Measurements from ENCODE around the gene ABCC11.
"Not testable (repeated sequence)": the region's sequence is repeated elsewhere in the genome, so short reads cannot be mapped to it uniquely, and the experiment has no call there.

Gene ABCC11

DNA sequence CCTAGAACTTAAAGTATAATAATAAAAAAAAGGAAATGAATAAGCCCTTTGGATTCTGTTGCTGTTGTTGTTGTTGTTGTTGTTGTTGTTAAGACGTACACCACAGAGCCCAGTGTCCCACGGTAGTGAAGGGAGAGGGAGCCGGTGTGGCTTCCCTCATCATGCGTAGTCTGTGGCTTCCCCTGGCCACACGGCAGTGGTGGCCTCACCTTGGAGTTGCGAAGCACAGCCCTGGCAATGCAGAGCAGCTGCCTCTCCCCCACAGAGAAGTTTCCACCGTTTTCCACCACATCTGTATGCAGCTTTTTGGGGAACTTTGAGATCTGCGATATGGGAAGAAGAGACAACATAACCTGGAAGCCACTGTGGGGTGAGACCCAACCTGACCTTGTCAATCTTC is 77.4 kb downstream of the ABCC11 start:
- H3K9me3 ChIP-seq (replicated peaks in 1 of 2; ENCODE audit: control insufficient read depth in 2 of 2, insufficient read depth in 1 of 2, low read depth in 1 of 2, low read length in 2 of 2): no peaks in the 10 kb centered on the region
- H3K27me3 ChIP-seq (ENCODE audit: control insufficient read depth in 3 of 3, insufficient read depth in 3 of 3, low read depth in 1 of 3, low read length in 3 of 3): no peaks in the 10 kb centered on the region
- H3K23ac ChIP-seq (ENCODE audit: low read depth, low read length, poor library complexity): peak overlapping the region; percentile 39
- H3K14ac ChIP-seq (ENCODE audit: low read length): no peak overlapping the region
- no CpG with 5 or more reads among the region's 8 CpGs for WGBS, 2 donors (ENCODE audit: extremely low coverage in 2 of 2, insufficient read length in 2 of 2, insufficient replicate concordance in 1 of 2)
- H3K4ac ChIP-seq (ENCODE audit: low read length): no peak overlapping the region
- H2AFZ ChIP-seq (ENCODE audit: low read length): no peak overlapping the region
- no peak overlapping the region for H4K8ac ChIP-seq (ENCODE audit: low read depth, low read length)
- peaks cover 0 to 1% of the 10 kb centered on the region in 2 donors for H3K4me1 ChIP-seq (ENCODE audit: control insufficient read depth in 2 of 2, insufficient read depth in 1 of 2, low read depth in 1 of 2, low read length in 2 of 2)
- no peak overlapping the region for H4K91ac ChIP-seq (ENCODE audit: low read depth, low read length, poor library complexity)
- no peak overlapping the region for H3K4me2 ChIP-seq (ENCODE audit: insufficient read depth, low read length, poor library complexity, severe bottlenecking)
- peak overlapping the region; percentile 13 for H3K18ac ChIP-seq (ENCODE audit: low read length)
- H3K9ac ChIP-seq (ENCODE audit: low read depth, low read length, poor library complexity): no peak overlapping the region
- H2AK5ac ChIP-seq (ENCODE audit: low read depth, low read length): no peak overlapping the region
- no peak overlapping the region for H3K4me3 ChIP-seq (ENCODE audit: low read length in 2 of 2)
- no peak overlapping the region for H2BK120ac ChIP-seq (ENCODE audit: low read depth, low read length)
- no peak for DNase-seq (ENCODE audit: low spot score)
- H2BK5ac ChIP-seq (ENCODE audit: low read length): no peak overlapping the region
- no peak overlapping the region for H3K27ac ChIP-seq (replicated peaks; ENCODE audit: low read length)
- H2BK15ac ChIP-seq (ENCODE audit: low read length): no peak overlapping the region
- H2BK12ac ChIP-seq (ENCODE audit: low read length): no peak overlapping the region
- H3K36me3 ChIP-seq (replicated peaks in 1 of 2; ENCODE audit: control insufficient read depth in 2 of 2, insufficient read depth in 2 of 2, low read length in 2 of 2): no peaks in the 10 kb centered on the region
- H3K79me1 ChIP-seq (ENCODE audit: low read depth, low read length): no peaks in the 10 kb centered on the region

- no peaks in the 10 kb centered on the region for H3K9me3 ChIP-seq (replicated peaks in 1 of 2; ENCODE audit: control insufficient read depth in 2 of 2, insufficient read depth in 1 of 2, low read depth in 1 of 2, low read length in 2 of 2)
- no peak overlapping the region for H2BK5ac ChIP-seq (ENCODE audit: low read length)
- no CpG with 5 or more reads among the region's 1 CpG for WGBS, 2 donors (ENCODE audit: extremely low coverage in 2 of 2, insufficient read length in 2 of 2, insufficient replicate concordance in 1 of 2)
Measured at GRCh38 chr16:48168075-48168474, 79.3 kb downstream of the ABCC11 start.

DNA sequence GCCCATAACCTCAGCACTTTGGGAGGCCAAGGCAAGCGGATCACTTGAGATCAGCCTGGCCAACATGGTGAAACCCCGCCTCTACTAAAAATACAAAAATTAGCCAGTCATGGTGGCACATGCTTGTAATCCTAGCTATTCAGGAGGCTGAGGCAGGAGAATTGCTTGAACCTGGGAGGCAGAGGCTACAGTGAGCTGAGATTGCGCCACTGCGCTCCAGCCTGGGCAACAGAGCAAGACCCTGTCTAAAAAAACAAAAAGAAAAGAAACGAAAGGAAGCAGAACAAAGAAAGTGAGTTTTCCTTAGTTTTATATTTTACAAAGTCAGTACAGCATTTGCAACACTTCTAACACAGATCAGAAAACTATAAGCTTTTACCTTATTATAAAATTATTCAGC is 80.7 kb downstream of the ABCC11 start:
- WGBS, 2 donors (ENCODE audit: extremely low coverage in 2 of 2, insufficient read length in 2 of 2, insufficient replicate concordance in 1 of 2): no CpG with 5 or more reads among the region's 5 CpGs

More at GRCh38 chr16:48168075-48168474, 79.3 kb downstream of the ABCC11 start:
- Histone ChIP-seq H3K79me1 (ENCODE audit: low read depth, low read length) (no peaks in the 10 kb centered on the region), H3K27me3 (ENCODE audit: control insufficient read depth in 3 of 3, insufficient read depth in 3 of 3, low read depth in 1 of 3, low read length in 3 of 3) (no peaks in the 10 kb centered on the region), H3K4me2 (ENCODE audit: insufficient read depth, low read length, poor library complexity, severe bottlenecking) (no peak overlapping the region), H3K18ac (ENCODE audit: low read length) (no peak overlapping the region), H2AK5ac (ENCODE audit: low read depth, low read length) (no peak overlapping the region), H3K23ac (ENCODE audit: low read depth, low read length, poor library complexity) (no peak overlapping the region), H2BK12ac (ENCODE audit: low read length) (no peak overlapping the region), H3K36me3 (replicated peaks in 1 of 2; ENCODE audit: control insufficient read depth in 2 of 2, insufficient read depth in 2 of 2, low read length in 2 of 2) (no peaks in the 10 kb centered on the region), H2AFZ (ENCODE audit: low read length) (no peak overlapping the region), H3K9ac (ENCODE audit: low read depth, low read length, poor library complexity) (no peak overlapping the region), H3K27ac (replicated peaks; ENCODE audit: low read length) (no peak overlapping the region), H3K4me1 (ENCODE audit: control insufficient read depth in 2 of 2, insufficient read depth in 1 of 2, low read depth in 1 of 2, low read length in 2 of 2) (peaks cover 0 to 4% of the 10 kb centered on the region in 2 donors), H3K14ac (ENCODE audit: low read length) (no peak overlapping the region), H4K91ac (ENCODE audit: low read depth, low read length, poor library complexity) (no peak overlapping the region), H2BK15ac (ENCODE audit: low read length) (no peak overlapping the region), H2BK120ac (ENCODE audit: low read depth, low read length) (no peak overlapping the region), H3K4me3 (ENCODE audit: low read length in 2 of 2) (no peak overlapping the region), H4K8ac (ENCODE audit: low read depth, low read length) (no peak overlapping the region), H3K4ac (ENCODE audit: low read length) (no peak overlapping the region)
- no peak for DNase-seq (ENCODE audit: low spot score)

DNA sequence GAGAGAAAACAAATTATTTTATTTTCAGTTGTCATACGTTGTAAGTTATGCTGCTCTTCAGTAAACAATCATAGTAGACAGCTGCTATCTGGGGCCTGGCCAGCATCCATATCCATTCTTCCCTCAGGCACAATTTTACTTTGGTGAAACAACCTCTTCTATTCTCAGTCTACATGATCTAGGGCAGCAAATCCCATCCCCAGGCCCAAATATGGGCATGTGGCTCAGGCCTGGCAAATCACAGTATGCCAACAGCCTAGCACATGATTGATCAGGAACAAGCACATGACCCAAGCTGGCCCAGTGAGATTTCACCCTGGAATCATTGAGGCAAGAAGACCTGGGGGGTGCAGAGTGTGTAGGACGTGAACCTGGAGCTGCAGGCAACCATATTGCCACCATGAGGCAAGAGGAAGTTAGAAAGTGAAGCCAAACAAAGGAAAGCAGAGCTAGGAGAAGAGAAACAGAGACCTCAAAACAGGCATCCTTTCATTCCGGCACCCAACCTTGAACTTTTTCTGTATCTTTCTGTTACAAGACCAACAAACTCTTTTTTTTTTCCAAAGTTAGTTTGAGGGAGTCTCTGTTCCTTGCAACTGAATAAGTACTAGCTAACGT is 81.3 kb downstream of the ABCC11 start:
- DNase-seq (ENCODE audit: low spot score): no peak

More for the DNA sequence above, 80.7 kb downstream of the ABCC11 start:
- not testable (repeated sequence) for H4K91ac ChIP-seq (ENCODE audit: low read depth, low read length, poor library complexity); H2BK15ac ChIP-seq (ENCODE audit: low read length); H3K4ac ChIP-seq (ENCODE audit: low read length); H3K18ac ChIP-seq (ENCODE audit: low read length); H3K4me3 ChIP-seq (ENCODE audit: low read length in 2 of 2); H2BK5ac ChIP-seq (ENCODE audit: low read length); H2BK12ac ChIP-seq (ENCODE audit: low read length); H2AK5ac ChIP-seq (ENCODE audit: low read depth, low read length); H3K14ac ChIP-seq (ENCODE audit: low read length); H2BK120ac ChIP-seq (ENCODE audit: low read depth, low read length); H3K4me2 ChIP-seq (ENCODE audit: insufficient read depth, low read length, poor library complexity, severe bottlenecking); H3K9ac ChIP-seq (ENCODE audit: low read depth, low read length, poor library complexity); H3K27ac ChIP-seq (replicated peaks; ENCODE audit: low read length); H4K8ac ChIP-seq (ENCODE audit: low read depth, low read length); DNase-seq (ENCODE audit: low spot score); H3K23ac ChIP-seq (ENCODE audit: low read depth, low read length, poor library complexity); H3K36me3 ChIP-seq (replicated peaks in 1 of 2; ENCODE audit: control insufficient read depth in 2 of 2, insufficient read depth in 2 of 2, low read length in 2 of 2); H2AFZ ChIP-seq (ENCODE audit: low read length); H3K27me3 ChIP-seq (ENCODE audit: control insufficient read depth in 3 of 3, insufficient read depth in 3 of 3, low read depth in 1 of 3, low read length in 3 of 3); H3K79me1 ChIP-seq (ENCODE audit: low read depth, low read length); H3K4me1 ChIP-seq (ENCODE audit: control insufficient read depth in 2 of 2, insufficient read depth in 1 of 2, low read depth in 1 of 2, low read length in 2 of 2); H3K9me3 ChIP-seq (replicated peaks in 1 of 2; ENCODE audit: control insufficient read depth in 2 of 2, insufficient read depth in 1 of 2, low read depth in 1 of 2, low read length in 2 of 2)

More for the DNA sequence above, 81.3 kb downstream of the ABCC11 start:
- Histone ChIP-seq H3K36me3 (replicated peaks in 1 of 2; ENCODE audit: control insufficient read depth in 2 of 2, insufficient read depth in 2 of 2, low read length in 2 of 2) (no peaks in the 10 kb centered on the region), H3K4me3 (ENCODE audit: low read length in 2 of 2) (no peak overlapping the region), H3K23ac (ENCODE audit: low read depth, low read length, poor library complexity) (no peak overlapping the region), H2BK15ac (ENCODE audit: low read length) (no peak overlapping the region), H3K4me1 (ENCODE audit: control insufficient read depth in 2 of 2, insufficient read depth in 1 of 2, low read depth in 1 of 2, low read length in 2 of 2) (peaks cover 0 to 4% of the 10 kb centered on the region in 2 donors), H2AK5ac (ENCODE audit: low read depth, low read length) (no peak overlapping the region), H2AFZ (ENCODE audit: low read length) (peak overlapping the region; percentile 2), H3K9ac (ENCODE audit: low read depth, low read length, poor library complexity) (no peak overlapping the region), H3K4me2 (ENCODE audit: insufficient read depth, low read length, poor library complexity, severe bottlenecking) (no peak overlapping the region), H2BK5ac (ENCODE audit: low read length) (no peak overlapping the region), H3K14ac (ENCODE audit: low read length) (no peak overlapping the region), H3K27me3 (ENCODE audit: control insufficient read depth in 3 of 3, insufficient read depth in 3 of 3, low read depth in 1 of 3, low read length in 3 of 3) (no peaks in the 10 kb centered on the region), H2BK120ac (ENCODE audit: low read depth, low read length) (no peak overlapping the region), H4K8ac (ENCODE audit: low read depth, low read length) (no peak overlapping the region), H3K4ac (ENCODE audit: low read length) (no peak overlapping the region), H3K9me3 (replicated peaks in 1 of 2; ENCODE audit: control insufficient read depth in 2 of 2, insufficient read depth in 1 of 2, low read depth in 1 of 2, low read length in 2 of 2) (no peaks in the 10 kb centered on the region), H4K91ac (ENCODE audit: low read depth, low read length, poor library complexity) (no peak overlapping the region), H2BK12ac (ENCODE audit: low read length) (no peak overlapping the region), H3K27ac (replicated peaks; ENCODE audit: low read length) (no peak overlapping the region), H3K18ac (ENCODE audit: low read length) (no peak overlapping the region), H3K79me1 (ENCODE audit: low read depth, low read length) (no peaks in the 10 kb centered on the region)
- WGBS, 2 donors (ENCODE audit: extremely low coverage in 2 of 2, insufficient read length in 2 of 2, insufficient replicate concordance in 1 of 2): no CpG with 5 or more reads among the region's 4 CpGs
